H1 (cell line): ENCODE data around the gene SHROOM3. TPM values are rescaled to one million over a fixed set of nuclear protein-coding genes. Genes with fewer than 3 reads are reported as not detected.

ENCODE experiments used
- CTCF ChIA-PET: fragments of 300-600 bp; sonication (Branson Sonifier 250); formaldehyde crosslinking; loops from one replicate; lab custom pipeline; 2021; ENCODE audit not compliant: partially characterized antibody; lab: Charles Lee
- POLR2A ChIA-PET: fragments of 300-600 bp; sonication (Branson Sonifier 250); formaldehyde crosslinking; loops from one replicate; lab custom pipeline; 2021; ENCODE audit warnings: inconsistent platforms; ENCODE audit not compliant: partially characterized antibody; lab: Charles Lee
- DNase-seq, 2 experiments: peaks; one replicate each; pipeline versions ENCODE4 v3.0.0 to v3.0.0-alpha.2; 2010 to 2022; ENCODE audit warnings: low spot score in 2 of 2, low read depth in 1 of 2, mixed read lengths in 1 of 2
- FAIRE-seq: peaks from 2 replicates; lab custom pipeline; 2011; peaks lifted over from hg19 to GRCh38; lab: Jason Lieb, UNC
- H2AFZ ChIP-seq: 2 replicates; pipeline ENCODE4 v1.8.1; 2012; ENCODE audit warnings: low read length, inconsistent platforms
- H2AK5ac ChIP-seq: 2 replicates; pipeline ENCODE4 v1.6.1; 2013; ENCODE audit warnings: low read depth, low read length
- H2BK120ac ChIP-seq: replicated peaks from 2 replicates; pipeline ENCODE3; 2013; ENCODE audit warnings: low read depth, low read length, inconsistent platforms
- H2BK12ac ChIP-seq: 2 replicates; pipeline ENCODE4 v1.6.1; 2013; ENCODE audit warnings: low read depth, low read length
- H2BK15ac ChIP-seq: 2 replicates; pipeline ENCODE4 v1.6.1; 2013; ENCODE audit warnings: low read length
- H2BK20ac ChIP-seq: 2 replicates; pipeline ENCODE4 v1.6.1; 2013; ENCODE audit warnings: low read length
- H2BK5ac ChIP-seq: 2 replicates; pipeline ENCODE4 v1.6.1; 2013; ENCODE audit warnings: low read depth, low read length
- H3K14ac ChIP-seq: 2 replicates; pipeline ENCODE4 v1.6.1; 2013; ENCODE audit warnings: inconsistent platforms; ENCODE audit not compliant: insufficient read length
- H3K18ac ChIP-seq: 2 replicates; pipeline ENCODE4 v1.6.1; 2013; ENCODE audit warnings: low read length; ENCODE audit errors: extremely low read depth
- H3K23ac ChIP-seq: 2 replicates; pipeline ENCODE4 v1.6.1; 2013; ENCODE audit warnings: inconsistent platforms; ENCODE audit not compliant: insufficient read length
- H3K23me2 ChIP-seq: 2 replicates; pipeline ENCODE4 v1.6.1; 2013; ENCODE audit warnings: low read depth, low read length
- H3K27ac ChIP-seq: 2 replicates; pipeline ENCODE4 v1.6.1; 2011; ENCODE audit warnings: low read depth, low read length, inconsistent platforms
- H3K27me3 ChIP-seq, 4 experiments: replicated peaks in 1 of 4; 1 replicate in 1 of 4; 2 replicates in 3 of 4; pipeline versions ENCODE4 v1.6.1 to v1.8.1; 2011 to 2013; ENCODE audit warnings: low read length in 3 of 4, mild to moderate bottlenecking in 3 of 4, inconsistent platforms in 2 of 4, mixed read lengths in 2 of 4, moderate library complexity in 1 of 4; ENCODE audit not compliant: control insufficient read depth in 3 of 4, insufficient read depth in 3 of 4; ENCODE audit errors: extremely low read depth in 1 of 4
- H3K36me3 ChIP-seq, 4 experiments: 2 replicates each; pipeline versions ENCODE4 v1.6.1 to v1.8.1; 2011 to 2013; ENCODE audit warnings: mild to moderate bottlenecking in 4 of 4, low read length in 3 of 4, moderate library complexity in 2 of 4, control low read depth in 1 of 4, inconsistent platforms in 1 of 4; ENCODE audit not compliant: insufficient read depth in 4 of 4, control insufficient read depth in 2 of 4
- H3K4ac ChIP-seq: replicated peaks from 2 replicates; pipeline ENCODE3; 2013; ENCODE audit warnings: low read length, low read depth, mixed read lengths, inconsistent platforms; ENCODE audit not compliant: insufficient read length
- H3K4me1 ChIP-seq, 4 experiments: replicated peaks in 1 of 4; 1 replicate in 1 of 4; 2 replicates in 3 of 4; pipeline versions ENCODE4 v1.6.1 to v1.8.1; 2011 to 2013; ENCODE audit warnings: low read length in 3 of 4, inconsistent platforms in 2 of 4, mixed read lengths in 1 of 4; ENCODE audit not compliant: insufficient read depth in 4 of 4, control insufficient read depth in 3 of 4
- H3K4me2 ChIP-seq, 2 experiments: 2 replicates each; pipeline versions ENCODE4 v1.6.1 to v1.8.1; 2011 to 2013; ENCODE audit warnings: low read depth in 2 of 2, low read length in 2 of 2, control low read depth in 1 of 2, inconsistent platforms in 1 of 2, mild to moderate bottlenecking in 1 of 2; ENCODE audit not compliant: insufficient read depth in 1 of 2
- H3K4me3 ChIP-seq, 4 experiments: fragments of 200-600, 300-600 bp in 1 of 4; sonication (generic), shearing (Covaris generic), sonication (Bioruptor Twin) in 1 of 4; 2 replicates each; pipeline versions ENCODE4 v1.5.1 to v1.8.1; 2011 to 2016; ENCODE audit warnings: low read length in 4 of 4, low read depth in 3 of 4, control low read depth in 2 of 4, inconsistent platforms in 2 of 4, mild to moderate bottlenecking in 2 of 4, mixed read lengths in 1 of 4, moderate library complexity in 1 of 4; ENCODE audit not compliant: insufficient read depth in 2 of 4; ENCODE audit errors: extremely low read depth in 1 of 4
- H3K56ac ChIP-seq: replicated peaks from 2 replicates; pipeline ENCODE3; 2013; ENCODE audit warnings: low read depth, mild to moderate bottlenecking, mixed read lengths, low read length, inconsistent platforms; ENCODE audit not compliant: insufficient read length
- H3K79me1 ChIP-seq: 2 replicates; pipeline ENCODE4 v1.6.1; 2013; ENCODE audit warnings: low read depth, low read length, control low read depth
- H3K79me2 ChIP-seq, 2 experiments: 2 replicates each; pipeline versions ENCODE4 v1.6.1 to v1.8.1; 2012 to 2013; ENCODE audit warnings: low read length in 2 of 2, mild to moderate bottlenecking in 2 of 2, inconsistent platforms in 1 of 2; ENCODE audit not compliant: insufficient read depth in 2 of 2, control insufficient read depth in 1 of 2
- H3K9ac ChIP-seq, 4 experiments: replicated peaks in 1 of 4; 1 replicate in 1 of 4; 2 replicates in 3 of 4; pipeline versions ENCODE4 v1.6.1 to v1.8.1; 2011 to 2013; ENCODE audit warnings: low read depth in 3 of 4, low read length in 3 of 4, control low read depth in 2 of 4, mild to moderate bottlenecking in 2 of 4, moderate library complexity in 2 of 4, inconsistent platforms in 1 of 4; ENCODE audit errors: extremely low read depth in 1 of 4
- H3K9me3 ChIP-seq, 2 experiments: 2 replicates each; pipeline versions ENCODE4 v1.6.1 to v1.8.1; 2012 to 2013; ENCODE audit warnings: mild to moderate bottlenecking in 2 of 2, moderate library complexity in 2 of 2, control low read depth in 1 of 2, inconsistent platforms in 1 of 2, low read depth in 1 of 2, low read length in 1 of 2, mixed read lengths in 1 of 2; ENCODE audit not compliant: insufficient read depth in 2 of 2
- H4K20me1 ChIP-seq, 2 experiments: replicated peaks in 1 of 2; 2 replicates each; pipeline versions ENCODE3 to v1.8.1; 2011 to 2013; ENCODE audit warnings: inconsistent platforms in 2 of 2, low read length in 2 of 2, mild to moderate bottlenecking in 1 of 2; ENCODE audit not compliant: insufficient read depth in 2 of 2, control insufficient read depth in 1 of 2
- H4K5ac ChIP-seq: 2 replicates; pipeline ENCODE4 v1.6.1; 2013; ENCODE audit warnings: low read length, low read depth, mixed read lengths, inconsistent platforms; ENCODE audit not compliant: insufficient read length
- H4K8ac ChIP-seq: 2 replicates; pipeline ENCODE4 v1.8.0; 2013; ENCODE audit warnings: mild to moderate bottlenecking, moderate library complexity, low read length, inconsistent platforms; ENCODE audit not compliant: insufficient read depth; ENCODE audit errors: extremely low read depth
- H4K91ac ChIP-seq: replicated peaks from 2 replicates; pipeline ENCODE3; 2013; ENCODE audit warnings: low read length, mixed read lengths, inconsistent platforms; ENCODE audit not compliant: insufficient read length
- BRCA1 ChIP-seq: IDR thresholded peaks from 2 replicates; pipeline ENCODE4 v1.6.1; 2012; ENCODE audit warnings: low read depth, low read length, improper control_type of control experiment
- E2F6 ChIP-seq: IDR thresholded peaks from 2 replicates; pipeline ENCODE4 v1.6.1; 2012; ENCODE audit warnings: inconsistent platforms
- EGR1 ChIP-seq: IDR thresholded peaks from 2 replicates; pipeline ENCODE4 v1.6.1; 2011; ENCODE audit warnings: low read depth, low read length, borderline replicate concordance
- EZH2 ChIP-seq: fragments of 200-600 bp; sonication (generic); IDR thresholded peaks from 2 replicates; pipeline ENCODE4 v1.7.1; 2012; ENCODE audit warnings: low read depth, mild to moderate bottlenecking, moderate library complexity, low read length, inconsistent platforms; ENCODE audit not compliant: severe bottlenecking
- NRF1 ChIP-seq: IDR thresholded peaks from 2 replicates; pipeline ENCODE4 v1.6.1; 2011; ENCODE audit warnings: mild to moderate bottlenecking, low read depth, low read length, improper control_type of control experiment
- POLR2A ChIP-seq, 2 experiments: IDR thresholded peaks; 1 replicate in 1 of 2; 2 replicates in 1 of 2; pipeline ENCODE4 v1.6.1; 2011; ENCODE audit warnings: low read depth in 2 of 2, low read length in 2 of 2, mild to moderate bottlenecking in 2 of 2; ENCODE audit errors: control extremely low read depth in 1 of 2
- POU5F1 ChIP-seq: IDR thresholded peaks from 2 replicates; pipeline ENCODE4 v1.6.1; 2011; ENCODE audit warnings: low read depth, mild to moderate bottlenecking, low read length, moderate library complexity
- SAP30 ChIP-seq: fragments of 300-600 bp; sonication (generic); IDR thresholded peaks from 2 replicates; pipeline ENCODE4 v1.7.1; 2012; ENCODE audit warnings: low read length, moderate library complexity, mild to moderate bottlenecking, inconsistent platforms; ENCODE audit not compliant: insufficient read depth, insufficient replicate concordance
- SP4 ChIP-seq: IDR thresholded peaks from 2 replicates; pipeline ENCODE4 v1.6.1; 2012; ENCODE audit warnings: low read length, inconsistent platforms
- TBP ChIP-seq: IDR thresholded peaks from 2 replicates; pipeline ENCODE4 v1.6.1; 2011; ENCODE audit warnings: low read depth, low read length, improper control_type of control experiment
- WGBS, 2 experiments: shearing (Covaris generic) in 1 of 2; methylation state at CpG; one replicate each; pipeline versions ENCODE4 v1.1.6 to v1.1.7; 2013 to 2015; ENCODE audit warnings: low lambda C conversion rate in 2 of 2, mixed read lengths in 2 of 2, inconsistent platforms in 1 of 2, low coverage in 1 of 2, missing lambda C conversion rate in 1 of 2; ENCODE audit not compliant: insufficient replicate concordance in 2 of 2, insufficient coverage in 1 of 2, insufficient read length in 1 of 2; ENCODE audit errors: extremely low coverage in 1 of 2, missing lambda C conversion rate in 1 of 2; 5-methylcytosine and 5-hydroxymethylcytosine counted together
- polyA plus RNA-seq, 7 experiments: library from polyadenylated mRNA; depleted of rRNA in 3 of 7; stranded (reverse) in 5 of 7; unstranded in 2 of 7; fragments of >200 nt in 5 of 7; fragments of 200-250 nt in 2 of 7; gene quantifications; 1 replicate in 5 of 7; 2 replicates in 1 of 7; 4 replicates in 1 of 7; pipeline versions ENCODE4 v1.2.1 to v1.2.3, GENCODE V29; 2011 to 2013; ENCODE audit warnings: missing spikeins in 2 of 7, mixed read lengths in 2 of 7
- total RNA-seq: library from RNA; stranded (reverse); fragmentation: NEBNext Ultra II Directional; extraction: Animal tissue kit (Norgen Biotek cat#: 25700); gene quantifications from 2 replicates; pipeline ENCODE4 v1.2.1, GENCODE V29; 2021

SHROOM3 gene
- total and polyA plus RNA-seq, 2 of the 8 experiments (the other 6 are each of a cell fraction or from before 2014, with no cell fraction given), result 15.8 to 34.0 TPM

DNA sequence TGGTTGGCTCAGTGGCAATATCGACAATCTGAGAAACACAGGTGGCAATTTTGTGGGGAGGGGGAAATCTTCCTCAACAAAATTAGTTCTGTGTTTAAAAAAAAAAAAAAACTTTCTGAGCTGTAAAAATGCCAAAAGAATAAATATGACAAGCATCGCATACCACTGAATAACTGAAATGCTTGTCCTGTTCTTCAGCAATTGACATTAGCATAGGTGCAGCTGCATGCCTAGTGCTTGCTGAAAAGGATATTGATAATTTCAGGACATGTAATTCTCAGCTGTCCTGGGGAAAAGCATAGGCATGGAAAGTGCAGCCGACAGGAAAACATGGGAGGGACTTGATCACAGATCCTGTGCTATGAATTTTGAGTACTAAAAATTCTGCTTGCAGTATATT is 315.7 kb downstream of the SHROOM3 start:
- ChIA-PET CTCF (interaction anchor here (0.6 to 1.2 kb wide), 3 partner anchors 11 to 252 kb away, joined by 3 read pairs; no protein-coding TSS in a partner anchor), POLR2A (interaction anchor here (0.7 kb wide), 2 partner anchors 46 to 109 kb away, joined by 3 to 4 read pairs; no protein-coding TSS in a partner anchor)
- H3K9me3 ChIP-seq, result 0 out of 4 replicates have a peak, but pooled peaks cover 0 to 3% of the 10 kb centered on the region in 2 experiments
- no peak for FAIRE-seq
- no peak overlapping the region for H3K4me3 ChIP-seq
- H3K56ac ChIP-seq, result no peak overlapping the region
- H3K23me2 ChIP-seq, result no peaks in the 10 kb centered on the region
- no peak overlapping the region for H3K18ac ChIP-seq
- no peak overlapping the region for H4K5ac ChIP-seq
- no peak overlapping the region for H2AFZ ChIP-seq
- H4K20me1 ChIP-seq, result no peaks in the 10 kb centered on the region
- no peak overlapping the region for H2BK15ac ChIP-seq
- H3K9ac ChIP-seq, result no peak overlapping the region
- H4K8ac ChIP-seq, result no peak overlapping the region
- H4K91ac ChIP-seq, result no peak overlapping the region
- no peak overlapping the region for H2BK5ac ChIP-seq
- H3K27ac ChIP-seq, result no peak overlapping the region
- no peaks in the 10 kb centered on the region for H3K27me3 ChIP-seq
- H2BK20ac ChIP-seq, result no peak overlapping the region
- H3K36me3 ChIP-seq, result peaks cover 0 to 37% (median 19%) of the 10 kb centered on the region in 4 experiments; a peak in 6 of 8 replicates
- H3K4ac ChIP-seq, result no peak overlapping the region
- 0 out of 7 replicates have a peak, but pooled peaks cover 0 to 2% (median 0%) of the 10 kb centered on the region in 4 experiments for H3K4me1 ChIP-seq
- no peak overlapping the region for H2BK12ac ChIP-seq
- H2AK5ac ChIP-seq, result no peak overlapping the region
- 85% methylated on average over 3 of the region's 3 CpGs; no CpG with 5 or more reads in 1 of the 2 experiments for WGBS, 2 experiments
- H3K79me2 ChIP-seq, result no peaks in the 10 kb centered on the region
- no peak overlapping the region for H3K14ac ChIP-seq
- no peak overlapping the region for H2BK120ac ChIP-seq
- no peak for DNase-seq
- no peaks in the 10 kb centered on the region for H3K79me1 ChIP-seq
- no peak overlapping the region for H3K4me2 ChIP-seq
- H3K23ac ChIP-seq, result no peak overlapping the region
- TF ChIP-seq TBP (no peak), BRCA1 (no peak), EZH2 (no peak), SAP30 (no peak), E2F6 (no peak), SP4 (no peak), NRF1 (no peak), EGR1 (no peak), POLR2A (IDR thresholded peaks at IDR 0.05; ENCODE audit: control extremely low read depth in 1 of 2, low read depth in 2 of 2, low read length in 2 of 2) (no peak), POU5F1 (no peak)
